HEK293 (cell line): Measurements from ENCODE around the gene DENND4B.
A peak's percentile ranks its signal among the peaks of the same experiment; 100 is the strongest.

Experiments
- KLF1 ChIP-seq: fragments of 450-650 bp; formaldehyde crosslinking; IDR thresholded peaks from 2 replicates; pipeline ENCODE4 v1.5.1; 2016; ENCODE audit warnings: missing biosample characterization, missing genetic modification characterization
- PRDM1 ChIP-seq: fragments of 450-650 bp; formaldehyde crosslinking; IDR thresholded peaks from 2 replicates; pipeline ENCODE4; 2016; ENCODE audit warnings: missing biosample characterization, missing genetic modification characterization
- SP2 ChIP-seq: fragments of 450-650 bp; formaldehyde crosslinking; IDR thresholded peaks from 2 replicates; pipeline ENCODE4 v1.5.1; 2016; ENCODE audit warnings: missing biosample characterization, missing genetic modification characterization
- SP3 ChIP-seq: fragments of 450-650 bp; formaldehyde crosslinking; IDR thresholded peaks from 2 replicates; pipeline ENCODE4 v1.5.1; 2016; ENCODE audit warnings: missing biosample characterization, missing genetic modification characterization
- ZFHX2 ChIP-seq: fragments of 450-650 bp; formaldehyde crosslinking; conservative IDR thresholded peaks from 2 replicates; pipeline ENCODE4 v1.5.1; 2016; ENCODE audit warnings: missing biosample characterization, missing genetic modification characterization
- ZFP41 ChIP-seq: fragments of 450-650 bp; formaldehyde crosslinking; IDR thresholded peaks from 2 replicates; pipeline ENCODE4 v1.5.1; 2016; ENCODE audit warnings: missing biosample characterization, missing genetic modification characterization, borderline replicate concordance
- ZNF146 ChIP-seq: fragments of 450-650 bp; formaldehyde crosslinking; IDR thresholded peaks from 2 replicates; pipeline ENCODE4 v1.5.1; 2016; ENCODE audit warnings: missing biosample characterization, missing genetic modification characterization
- ZNF169 ChIP-seq: fragments of 450-650 bp; formaldehyde crosslinking; IDR thresholded peaks from 2 replicates; pipeline ENCODE4 v1.5.1; 2016; ENCODE audit warnings: missing biosample characterization, missing genetic modification characterization
- ZNF311 ChIP-seq: fragments of 450-650 bp; formaldehyde crosslinking; IDR thresholded peaks from 2 replicates; pipeline ENCODE4 v1.5.1; 2017; ENCODE audit warnings: missing biosample characterization, missing genetic modification characterization, borderline replicate concordance
- ZNF324 ChIP-seq: fragments of 450-650 bp; formaldehyde crosslinking; IDR thresholded peaks from 2 replicates; pipeline ENCODE4 v1.5.1; 2016; ENCODE audit warnings: missing biosample characterization, missing genetic modification characterization
- ZNF354C ChIP-seq: fragments of 450-650 bp; formaldehyde crosslinking; IDR thresholded peaks from 2 replicates; pipeline ENCODE4 v1.5.1; 2016; ENCODE audit warnings: missing biosample characterization, missing genetic modification characterization, low read depth, borderline replicate concordance
- ZNF391 ChIP-seq: fragments of 450-650 bp; formaldehyde crosslinking; IDR thresholded peaks from 2 replicates; pipeline ENCODE4 v1.5.1; 2016; ENCODE audit warnings: low read depth, missing biosample characterization, missing genetic modification characterization, borderline replicate concordance
- ZNF501 ChIP-seq: fragments of 450-650 bp; formaldehyde crosslinking; IDR thresholded peaks from 2 replicates; pipeline ENCODE4 v1.5.1; 2016; ENCODE audit warnings: missing biosample characterization, missing genetic modification characterization
- ZNF544 ChIP-seq: fragments of 450-650 bp; formaldehyde crosslinking; IDR thresholded peaks from 2 replicates; pipeline ENCODE4 v1.5.0; 2017; ENCODE audit warnings: missing biosample characterization, missing genetic modification characterization
- ZNF610 ChIP-seq: fragments of 450-650 bp; formaldehyde crosslinking; IDR thresholded peaks from 2 replicates; pipeline ENCODE4 v1.5.1; 2016; ENCODE audit warnings: missing biosample characterization, missing genetic modification characterization, borderline replicate concordance
- ZNF777 ChIP-seq: fragments of 450-650 bp; formaldehyde crosslinking; IDR thresholded peaks from 2 replicates; pipeline ENCODE4 v1.5.1; 2017; ENCODE audit warnings: missing biosample characterization, missing genetic modification characterization, borderline replicate concordance
- TF ChIP-seq, protein P1 (sequence below): fragments of 450-650 bp; formaldehyde crosslinking; IDR thresholded peaks from 2 replicates; pipeline ENCODE4 v1.5.1; 2016; ENCODE audit warnings: missing biosample characterization, missing genetic modification characterization
- TF ChIP-seq, protein P2 (sequence below): fragments of 450-650 bp; formaldehyde crosslinking; conservative IDR thresholded peaks from 2 replicates; pipeline ENCODE4 v1.5.1; 2016; ENCODE audit warnings: low read depth, missing biosample characterization, missing genetic modification characterization
- TF ChIP-seq, protein P3 (sequence below): fragments of 450-650 bp; formaldehyde crosslinking; IDR thresholded peaks from 2 replicates; pipeline ENCODE4 v1.5.1; 2017; ENCODE audit warnings: missing biosample characterization, missing genetic modification characterization
- TF ChIP-seq, protein P4 (sequence below): fragments of 450-650 bp; IDR thresholded peaks from 2 replicates; pipeline ENCODE4 v1.5.1; 2018; ENCODE audit warnings: missing biosample characterization, missing genetic modification characterization
- TF ChIP-seq, protein P5 (sequence below): fragments of 450-650 bp; formaldehyde crosslinking; IDR thresholded peaks from 2 replicates; pipeline ENCODE4 v1.5.1; 2017; ENCODE audit warnings: missing biosample characterization, missing genetic modification characterization
- TF ChIP-seq, protein P6 (sequence below): fragments of 450-650 bp; formaldehyde crosslinking; IDR thresholded peaks from 2 replicates; pipeline ENCODE4 v1.5.1; 2016; ENCODE audit warnings: missing biosample characterization, missing genetic modification characterization
- TF ChIP-seq, protein P7 (sequence below): fragments of 450-650 bp; formaldehyde crosslinking; IDR thresholded peaks from 2 replicates; pipeline ENCODE4 v1.5.1; 2016; ENCODE audit warnings: missing biosample characterization, missing genetic modification characterization

Gene DENND4B

DNA sequence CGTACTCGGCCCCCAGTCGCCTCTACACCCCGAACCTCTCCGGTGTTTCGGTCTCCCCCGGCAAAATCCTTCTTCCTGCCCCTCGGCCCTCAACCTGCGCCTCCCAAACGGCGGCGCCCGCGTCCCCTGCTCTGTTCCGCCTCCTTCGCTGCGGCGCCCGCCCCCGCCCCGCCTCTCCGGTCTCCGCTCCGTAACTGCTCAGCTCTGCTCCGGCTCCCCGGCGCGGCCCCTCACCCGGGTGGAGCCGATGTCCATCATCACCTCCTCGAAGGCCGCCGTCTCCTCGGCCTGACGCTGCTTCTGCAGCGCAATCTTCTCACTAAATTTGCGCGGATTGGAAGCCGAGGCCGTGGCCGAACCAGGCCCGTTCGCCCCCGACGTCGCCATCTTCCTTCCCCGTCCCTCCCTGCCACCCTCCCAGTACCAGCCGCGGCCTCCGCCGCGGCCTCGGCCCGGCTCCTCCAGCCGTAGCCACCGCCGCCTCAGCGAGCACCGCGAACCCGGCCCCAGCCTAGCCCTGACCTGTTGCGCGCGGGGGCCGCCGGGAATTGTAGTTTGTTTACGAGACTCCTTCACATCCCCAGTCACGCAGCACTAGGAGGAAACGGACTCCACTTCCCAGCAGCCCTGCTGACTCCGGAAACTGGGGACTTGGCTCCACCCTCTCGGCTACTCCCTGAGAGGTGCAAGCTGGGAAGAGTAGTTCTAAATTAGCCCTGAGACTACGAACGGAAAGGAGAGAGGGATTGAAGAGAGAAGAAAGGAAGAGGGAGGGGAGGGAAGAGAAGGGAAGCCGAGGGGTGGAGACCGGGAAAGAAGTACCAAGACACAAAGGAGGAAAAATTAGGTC is 11.8 kb upstream of the DENND4B start, which contains the start of gene CRTC2 (continued):
- TF ChIP-seq, protein P1, sequence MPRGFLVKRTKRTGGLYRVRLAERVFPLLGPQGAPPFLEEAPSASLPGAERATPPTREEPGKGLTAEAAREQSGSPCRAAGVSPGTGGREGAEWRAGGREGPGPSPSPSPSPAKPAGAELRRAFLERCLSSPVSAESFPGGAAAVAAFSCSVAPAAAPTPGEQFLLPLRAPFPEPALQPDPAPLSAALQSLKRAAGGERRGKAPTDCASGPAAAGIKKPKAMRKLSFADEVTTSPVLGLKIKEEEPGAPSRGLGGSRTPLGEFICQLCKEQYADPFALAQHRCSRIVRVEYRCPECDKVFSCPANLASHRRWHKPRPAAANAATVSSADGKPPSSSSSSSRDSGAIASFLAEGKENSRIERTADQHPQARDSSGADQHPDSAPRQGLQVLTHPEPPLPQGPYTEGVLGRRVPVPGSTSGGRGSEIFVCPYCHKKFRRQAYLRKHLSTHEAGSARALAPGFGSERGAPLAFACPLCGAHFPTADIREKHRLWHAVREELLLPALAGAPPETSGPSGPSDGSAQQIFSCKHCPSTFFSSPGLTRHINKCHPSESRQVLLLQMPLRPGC, result peak; percentile 27; the same call in 1 of the 2 replicates
- TF ChIP-seq ZNF324 (peak; percentile 87; the same call in 1 of the 2 replicates), PRDM1 (tag by site-specific recombination) (peak; percentile 96), ZNF311 (tag by site-specific recombination) (no peak), ZFHX2 (peak; percentile 92), ZNF391 (tag by site-specific recombination) (no peak; the same call in 1 of the 2 replicates), ZNF544 (tag by site-specific recombination) (no peak), ZNF169 (tag by site-specific recombination) (no peak), SP3 (tag by site-specific recombination) (peak; percentile 100), ZNF777 (tag by site-specific recombination) (0 out of 2 replicates have a peak, but pooled peaks have one; percentile 53), SP2 (tag by site-specific recombination) (peak; percentile 89), ZFP41 (tag by site-specific recombination) (no peak), ZNF501 (peak; percentile 94), ZNF146 (tag by site-specific recombination) (no peak), ZNF354C (tag by site-specific recombination) (no peak), KLF1 (peak; percentile 84), ZNF610 (tag by site-specific recombination) (peak; percentile 89)
- TF ChIP-seq, protein P2, sequence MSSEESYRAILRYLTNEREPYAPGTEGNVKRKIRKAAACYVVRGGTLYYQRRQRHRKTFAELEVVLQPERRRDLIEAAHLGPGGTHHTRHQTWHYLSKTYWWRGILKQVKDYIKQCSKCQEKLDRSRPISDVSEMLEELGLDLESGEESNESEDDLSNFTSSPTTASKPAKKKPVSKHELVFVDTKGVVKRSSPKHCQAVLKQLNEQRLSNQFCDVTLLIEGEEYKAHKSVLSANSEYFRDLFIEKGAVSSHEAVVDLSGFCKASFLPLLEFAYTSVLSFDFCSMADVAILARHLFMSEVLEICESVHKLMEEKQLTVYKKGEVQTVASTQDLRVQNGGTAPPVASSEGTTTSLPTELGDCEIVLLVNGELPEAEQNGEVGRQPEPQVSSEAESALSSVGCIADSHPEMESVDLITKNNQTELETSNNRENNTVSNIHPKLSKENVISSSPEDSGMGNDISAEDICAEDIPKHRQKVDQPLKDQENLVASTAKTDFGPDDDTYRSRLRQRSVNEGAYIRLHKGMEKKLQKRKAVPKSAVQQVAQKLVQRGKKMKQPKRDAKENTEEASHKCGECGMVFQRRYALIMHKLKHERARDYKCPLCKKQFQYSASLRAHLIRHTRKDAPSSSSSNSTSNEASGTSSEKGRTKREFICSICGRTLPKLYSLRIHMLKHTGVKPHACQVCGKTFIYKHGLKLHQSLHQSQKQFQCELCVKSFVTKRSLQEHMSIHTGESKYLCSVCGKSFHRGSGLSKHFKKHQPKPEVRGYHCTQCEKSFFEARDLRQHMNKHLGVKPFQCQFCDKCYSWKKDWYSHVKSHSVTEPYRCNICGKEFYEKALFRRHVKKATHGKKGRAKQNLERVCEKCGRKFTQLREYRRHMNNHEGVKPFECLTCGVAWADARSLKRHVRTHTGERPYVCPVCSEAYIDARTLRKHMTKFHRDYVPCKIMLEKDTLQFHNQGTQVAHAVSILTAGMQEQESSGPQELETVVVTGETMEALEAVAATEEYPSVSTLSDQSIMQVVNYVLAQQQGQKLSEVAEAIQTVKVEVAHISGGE, result peak; percentile 80
- TF ChIP-seq, protein P3, sequence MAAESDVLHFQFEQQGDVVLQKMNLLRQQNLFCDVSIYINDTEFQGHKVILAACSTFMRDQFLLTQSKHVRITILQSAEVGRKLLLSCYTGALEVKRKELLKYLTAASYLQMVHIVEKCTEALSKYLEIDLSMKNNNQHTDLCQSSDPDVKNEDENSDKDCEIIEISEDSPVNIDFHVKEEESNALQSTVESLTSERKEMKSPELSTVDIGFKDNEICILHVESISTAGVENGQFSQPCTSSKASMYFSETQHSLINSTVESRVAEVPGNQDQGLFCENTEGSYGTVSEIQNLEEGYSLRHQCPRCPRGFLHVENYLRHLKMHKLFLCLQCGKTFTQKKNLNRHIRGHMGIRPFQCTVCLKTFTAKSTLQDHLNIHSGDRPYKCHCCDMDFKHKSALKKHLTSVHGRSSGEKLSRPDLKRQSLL (tag by site-specific recombination), result peak; percentile 39; the same call in 1 of the 2 replicates
- TF ChIP-seq, protein P4, sequence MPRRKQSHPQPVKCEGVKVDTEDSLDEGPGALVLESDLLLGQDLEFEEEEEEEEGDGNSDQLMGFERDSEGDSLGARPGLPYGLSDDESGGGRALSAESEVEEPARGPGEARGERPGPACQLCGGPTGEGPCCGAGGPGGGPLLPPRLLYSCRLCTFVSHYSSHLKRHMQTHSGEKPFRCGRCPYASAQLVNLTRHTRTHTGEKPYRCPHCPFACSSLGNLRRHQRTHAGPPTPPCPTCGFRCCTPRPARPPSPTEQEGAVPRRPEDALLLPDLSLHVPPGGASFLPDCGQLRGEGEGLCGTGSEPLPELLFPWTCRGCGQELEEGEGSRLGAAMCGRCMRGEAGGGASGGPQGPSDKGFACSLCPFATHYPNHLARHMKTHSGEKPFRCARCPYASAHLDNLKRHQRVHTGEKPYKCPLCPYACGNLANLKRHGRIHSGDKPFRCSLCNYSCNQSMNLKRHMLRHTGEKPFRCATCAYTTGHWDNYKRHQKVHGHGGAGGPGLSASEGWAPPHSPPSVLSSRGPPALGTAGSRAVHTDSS (tag by site-specific recombination), result 0 out of 2 replicates have a peak, but pooled peaks have one; percentile 27
- TF ChIP-seq, protein P5, sequence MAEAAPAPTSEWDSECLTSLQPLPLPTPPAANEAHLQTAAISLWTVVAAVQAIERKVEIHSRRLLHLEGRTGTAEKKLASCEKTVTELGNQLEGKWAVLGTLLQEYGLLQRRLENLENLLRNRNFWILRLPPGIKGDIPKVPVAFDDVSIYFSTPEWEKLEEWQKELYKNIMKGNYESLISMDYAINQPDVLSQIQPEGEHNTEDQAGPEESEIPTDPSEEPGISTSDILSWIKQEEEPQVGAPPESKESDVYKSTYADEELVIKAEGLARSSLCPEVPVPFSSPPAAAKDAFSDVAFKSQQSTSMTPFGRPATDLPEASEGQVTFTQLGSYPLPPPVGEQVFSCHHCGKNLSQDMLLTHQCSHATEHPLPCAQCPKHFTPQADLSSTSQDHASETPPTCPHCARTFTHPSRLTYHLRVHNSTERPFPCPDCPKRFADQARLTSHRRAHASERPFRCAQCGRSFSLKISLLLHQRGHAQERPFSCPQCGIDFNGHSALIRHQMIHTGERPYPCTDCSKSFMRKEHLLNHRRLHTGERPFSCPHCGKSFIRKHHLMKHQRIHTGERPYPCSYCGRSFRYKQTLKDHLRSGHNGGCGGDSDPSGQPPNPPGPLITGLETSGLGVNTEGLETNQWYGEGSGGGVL (tag by site-specific recombination), result peak; percentile 46; the same call in 1 of the 2 replicates
- TF ChIP-seq, protein P6, sequence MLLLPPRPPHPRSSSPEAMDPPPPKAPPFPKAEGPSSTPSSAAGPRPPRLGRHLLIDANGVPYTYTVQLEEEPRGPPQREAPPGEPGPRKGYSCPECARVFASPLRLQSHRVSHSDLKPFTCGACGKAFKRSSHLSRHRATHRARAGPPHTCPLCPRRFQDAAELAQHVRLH (tag by site-specific recombination), result peak; percentile 48; the same call in 1 of the 2 replicates
- TF ChIP-seq, protein P7, sequence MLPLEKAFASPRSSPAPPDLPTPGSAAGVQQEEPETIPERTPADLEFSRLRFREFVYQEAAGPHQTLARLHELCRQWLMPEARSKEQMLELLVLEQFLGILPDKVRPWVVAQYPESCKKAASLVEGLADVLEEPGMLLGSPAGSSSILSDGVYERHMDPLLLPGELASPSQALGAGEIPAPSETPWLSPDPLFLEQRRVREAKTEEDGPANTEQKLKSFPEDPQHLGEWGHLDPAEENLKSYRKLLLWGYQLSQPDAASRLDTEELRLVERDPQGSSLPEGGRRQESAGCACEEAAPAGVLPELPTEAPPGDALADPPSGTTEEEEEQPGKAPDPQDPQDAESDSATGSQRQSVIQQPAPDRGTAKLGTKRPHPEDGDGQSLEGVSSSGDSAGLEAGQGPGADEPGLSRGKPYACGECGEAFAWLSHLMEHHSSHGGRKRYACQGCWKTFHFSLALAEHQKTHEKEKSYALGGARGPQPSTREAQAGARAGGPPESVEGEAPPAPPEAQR, result no peak
